GM08714 (cell line): Measurements from ENCODE around the gene PTPRM.

Experiments used
- H3K4me3 ChIP-seq: fragments of 200-500 bp; sonication (Bioruptor generic); 2 replicates; pipeline ENCODE4 v1.5.1; 2014; ENCODE audit warnings: mild to moderate bottlenecking, low read length, inconsistent platforms
- ZNF274 ChIP-seq: IDR thresholded peaks from 2 replicates; pipeline ENCODE4 v1.6.1; 2012; ENCODE audit warnings: mild to moderate bottlenecking, low read depth, low read length

PTPRM gene

DNA sequence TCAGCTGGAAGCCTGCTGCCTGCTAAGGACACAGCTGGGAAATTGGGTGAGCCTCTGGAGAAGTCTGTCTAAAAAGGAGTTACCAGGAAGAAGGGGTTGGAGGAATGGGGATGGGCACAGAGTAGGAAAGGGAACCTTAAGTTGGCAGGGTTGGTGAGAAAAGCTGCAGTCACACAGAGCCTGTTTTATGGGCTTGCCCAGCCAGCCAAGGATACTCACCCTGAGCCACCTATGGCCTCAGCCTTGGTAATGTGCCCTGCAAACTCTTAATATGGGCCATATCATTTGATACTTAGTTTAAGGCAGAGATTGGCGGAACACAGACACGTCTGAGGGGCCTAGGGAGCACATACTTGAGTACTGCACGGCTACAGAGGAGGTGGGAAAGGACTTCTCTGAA is 623.9 kb downstream of the PTPRM start:
- TF ChIP-seq ZNF274 = no peak
- no peak overlapping the region for H3K4me3 ChIP-seq

DNA sequence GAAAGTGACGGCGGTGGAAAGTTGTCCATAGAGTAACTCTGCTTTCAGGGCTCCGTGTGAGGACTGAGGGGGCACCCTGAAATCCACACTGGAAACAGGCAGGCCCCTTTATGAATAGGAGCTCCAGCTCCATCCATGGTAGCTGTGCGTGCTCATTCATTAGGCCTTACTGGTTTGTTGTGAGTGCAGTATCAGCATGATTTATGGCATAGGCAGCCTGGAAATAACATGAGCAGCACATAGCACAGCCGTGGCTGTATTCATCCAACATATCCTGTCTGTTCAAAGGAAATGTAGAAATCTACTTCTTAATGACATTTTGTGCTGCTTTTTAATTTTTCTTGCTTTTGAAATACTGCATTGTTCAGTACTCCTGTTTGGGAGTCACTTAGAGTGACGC is 627.3 kb downstream of the PTPRM start:
- H3K4me3 ChIP-seq = no peak overlapping the region
- TF ChIP-seq ZNF274 = no peak

DNA sequence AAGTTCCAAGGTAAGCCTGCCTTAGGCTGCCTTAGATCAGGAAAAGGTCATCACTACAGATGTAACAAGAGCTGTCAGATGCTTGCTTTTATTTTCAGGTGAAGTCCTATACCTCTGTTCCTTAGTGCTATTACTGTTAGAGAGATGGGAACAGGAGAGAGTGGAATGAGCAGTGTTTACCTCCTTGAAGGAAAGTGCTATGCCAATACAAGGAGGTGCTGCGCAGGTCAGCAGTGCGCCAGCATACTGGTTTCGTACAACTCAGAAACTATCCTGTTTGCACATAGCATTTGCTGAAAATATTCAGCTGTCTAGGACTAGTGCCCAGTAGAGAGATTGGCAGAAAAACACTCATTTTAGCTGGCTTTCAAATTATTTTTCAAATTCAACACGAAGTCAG is 629.1 kb downstream of the PTPRM start:
- H3K4me3 ChIP-seq = no peak overlapping the region
- no peak for TF ChIP-seq ZNF274

- H3K4me3 ChIP-seq = no peak overlapping the region
- no peak for TF ChIP-seq ZNF274
Observed at GRCh38 chr18:8197499-8197898, 630.4 kb downstream of the PTPRM start.

DNA sequence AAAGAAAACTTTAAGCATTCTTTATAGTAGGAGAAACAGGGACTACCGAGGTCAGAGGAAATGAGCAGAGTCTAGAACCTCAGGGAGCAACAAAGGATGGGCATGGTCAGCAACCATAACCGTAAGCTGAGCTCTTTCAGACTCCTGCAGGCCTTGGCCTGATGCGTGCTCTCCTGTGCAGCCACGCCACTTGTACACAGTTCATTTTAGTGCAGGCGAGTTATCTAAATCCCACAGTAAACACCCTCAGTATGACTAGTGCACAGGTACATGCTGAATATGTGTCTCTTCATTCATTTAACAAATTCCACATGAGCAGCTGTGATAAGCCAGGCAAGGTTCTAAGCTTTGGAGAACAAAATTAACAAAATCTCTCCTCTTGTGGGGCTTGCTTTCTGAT is 640.9 kb downstream of the PTPRM start:
- no peak overlapping the region for H3K4me3 ChIP-seq
- TF ChIP-seq ZNF274 = no peak

DNA sequence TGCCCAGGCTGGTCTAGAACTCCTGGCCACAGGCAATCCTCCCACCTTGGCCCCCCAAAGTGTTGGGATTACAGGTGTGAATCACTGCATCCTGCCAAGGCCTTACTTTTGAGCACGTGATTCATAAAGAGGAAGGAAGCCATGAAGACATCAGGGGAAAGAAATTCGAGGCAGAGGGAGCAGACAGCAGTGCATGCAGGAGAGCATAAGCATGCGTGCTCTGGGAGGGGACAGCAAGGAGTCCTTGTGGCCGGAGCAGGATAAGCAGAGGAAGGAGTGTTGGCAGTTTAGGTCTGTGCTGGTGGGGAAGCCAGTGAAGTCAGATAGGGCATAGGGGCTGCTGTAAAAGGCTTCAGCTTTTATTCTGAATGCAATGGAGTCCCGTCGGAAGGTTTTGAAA is 641.6 kb downstream of the PTPRM start:
- no peak overlapping the region for H3K4me3 ChIP-seq
- TF ChIP-seq ZNF274 = no peak

DNA sequence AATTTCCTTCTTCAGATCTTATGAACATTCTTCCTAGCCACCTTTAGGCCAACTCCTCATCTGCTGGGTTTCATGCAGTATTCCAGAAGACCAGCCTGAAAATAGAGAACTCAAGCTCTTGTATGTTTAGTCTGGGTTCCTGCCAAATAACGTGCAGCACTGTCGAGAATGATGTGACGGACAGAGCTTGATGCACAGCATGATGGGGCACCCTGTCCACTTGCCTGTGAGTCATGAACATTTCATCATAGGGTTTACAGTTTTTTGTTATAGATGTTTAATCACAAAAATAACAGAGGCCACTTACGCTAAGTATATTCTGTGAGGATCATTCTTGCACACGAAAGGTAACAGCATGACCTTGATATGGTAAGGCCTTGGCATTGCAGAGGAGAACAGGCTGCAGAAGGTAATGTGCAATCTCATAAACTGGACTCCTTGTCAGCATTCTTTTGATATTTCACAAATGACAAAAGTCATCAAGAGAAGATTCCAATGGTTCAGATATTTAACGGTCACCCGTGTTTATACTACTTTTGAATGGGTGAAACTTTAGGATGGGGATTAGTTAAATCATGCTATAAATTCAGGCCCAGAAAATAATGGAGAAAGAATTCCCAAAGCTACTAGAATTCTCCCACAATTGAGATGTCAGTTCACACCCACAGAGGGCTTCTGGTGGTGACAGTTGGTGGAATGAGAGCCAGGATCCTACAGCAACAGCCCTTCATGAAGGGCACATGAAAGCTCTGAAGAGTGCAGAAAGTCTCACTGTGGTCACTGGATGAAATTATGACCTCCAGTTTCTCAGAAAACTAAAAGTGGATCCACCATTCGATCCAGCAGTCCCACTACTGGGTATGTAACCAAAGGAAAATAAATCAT is 646.0 kb downstream of the PTPRM start:
- no peak for TF ChIP-seq ZNF274
- H3K4me3 ChIP-seq = no peak overlapping the region

- no peak for TF ChIP-seq ZNF274
- no peak overlapping the region for H3K4me3 ChIP-seq
Observed at GRCh38 chr18:8215741-8216140, 648.6 kb downstream of the PTPRM start.

DNA sequence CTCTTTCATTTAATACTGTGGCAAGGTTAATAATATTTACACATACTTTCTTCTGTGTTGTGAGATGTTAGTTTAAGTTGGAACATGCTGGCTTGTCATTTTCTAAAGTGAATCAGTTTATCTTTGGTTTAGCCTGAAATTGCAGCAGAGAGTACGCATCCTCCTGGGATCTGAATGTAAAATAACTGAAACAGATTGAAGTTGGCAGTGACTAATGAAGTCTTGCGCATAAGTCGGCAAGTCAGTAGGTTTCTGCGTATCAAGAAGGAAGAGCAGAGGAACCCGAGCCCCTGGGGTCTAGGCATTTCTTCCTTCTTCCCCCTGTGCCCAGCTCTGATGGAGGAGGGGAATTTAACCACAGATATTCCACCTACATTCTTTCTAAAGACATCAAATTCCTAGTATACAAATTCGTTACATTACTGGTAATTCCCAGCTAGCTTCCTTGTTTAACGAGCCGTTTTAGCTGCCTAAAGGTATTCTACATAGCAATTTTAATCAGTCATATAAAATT is 650.0 kb downstream of the PTPRM start:
- TF ChIP-seq ZNF274 = no peak
- no peak overlapping the region for H3K4me3 ChIP-seq

GRCh38 chr18:8218197-8218596 is 651.1 kb downstream of the PTPRM start:
- no peak for TF ChIP-seq ZNF274
- no peak overlapping the region for H3K4me3 ChIP-seq

DNA sequence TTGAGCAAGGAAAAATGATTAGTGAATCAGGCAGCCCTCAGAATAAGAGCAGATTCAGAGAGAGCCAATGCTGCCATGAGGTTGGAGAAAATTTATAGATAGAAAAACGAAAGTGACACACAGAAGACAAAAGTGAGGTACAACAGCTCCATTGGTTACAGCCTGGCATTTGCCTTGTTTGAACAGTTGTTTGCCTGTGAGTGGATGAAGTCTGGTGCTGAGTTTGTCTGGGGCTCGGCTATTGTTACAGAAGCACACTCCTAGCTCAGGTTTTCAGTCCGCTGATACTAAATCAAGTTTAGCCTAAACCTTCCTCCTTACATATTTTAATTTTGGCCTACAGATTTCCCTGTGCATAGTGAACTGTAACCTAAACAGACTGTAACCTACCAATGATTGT is 654.3 kb downstream of the PTPRM start:
- no peak for TF ChIP-seq ZNF274

GRCh38 chr18:8224576-8224975 is 657.5 kb downstream of the PTPRM start:
- no peak for TF ChIP-seq ZNF274
- no peak overlapping the region for H3K4me3 ChIP-seq

More for the DNA sequence above, 654.3 kb downstream of the PTPRM start:
- H3K4me3 ChIP-seq = no peak overlapping the region

DNA sequence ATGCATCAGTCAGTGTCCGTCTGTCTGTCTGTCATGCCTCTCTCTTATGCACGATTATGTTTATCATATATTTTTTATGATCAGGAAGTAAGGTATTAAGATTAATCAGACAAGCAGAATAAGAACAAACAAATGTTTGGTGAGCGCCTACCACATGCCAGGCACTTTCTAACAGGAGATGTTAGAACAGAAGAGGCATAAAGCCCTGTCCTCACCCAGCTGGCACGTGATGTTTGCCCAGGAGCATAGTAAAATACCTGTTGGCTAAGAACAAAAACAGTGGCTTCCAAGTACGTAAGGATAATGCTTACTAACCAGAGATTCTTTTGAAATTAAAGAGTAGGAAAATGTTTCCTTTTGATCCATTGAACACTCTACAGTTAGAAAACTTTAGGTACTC is 661.9 kb downstream of the PTPRM start:
- no peak overlapping the region for H3K4me3 ChIP-seq
- no peak for TF ChIP-seq ZNF274

DNA sequence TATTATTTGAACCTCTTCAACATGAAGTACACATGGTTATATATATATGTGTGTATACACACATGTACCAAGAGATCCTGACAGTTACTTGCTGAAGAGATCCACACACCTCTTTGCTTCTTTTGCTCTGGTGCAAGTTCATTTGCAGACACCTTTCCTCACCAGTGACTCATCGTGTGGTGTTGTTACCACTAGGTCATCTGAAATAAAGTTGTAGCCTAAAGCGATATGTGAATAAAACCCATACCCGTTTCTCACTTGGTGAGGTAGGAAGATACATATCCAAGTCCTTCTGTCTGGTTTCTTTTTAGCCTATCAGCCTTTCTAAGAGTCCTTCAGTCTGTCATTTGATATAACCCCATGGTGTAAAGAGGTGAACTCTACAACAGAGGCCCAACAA is 662.7 kb downstream of the PTPRM start:
- no peak for TF ChIP-seq ZNF274

GRCh38 chr18:8231316-8231715 is 664.2 kb downstream of the PTPRM start:
- H3K4me3 ChIP-seq = no peak overlapping the region
- TF ChIP-seq ZNF274 = no peak

More for the DNA sequence above, 662.7 kb downstream of the PTPRM start:
- no peak overlapping the region for H3K4me3 ChIP-seq
